HAP-1 (cell line): ENCODE measurements around the gene ZNF585A.
A peak's percentile ranks its signal among the peaks of the same experiment; 100 is the strongest.
"Not testable (repeated sequence)": the region's sequence is repeated elsewhere in the genome, so short reads cannot be mapped to it uniquely, and the experiment has no call there.

ENCODE experiments used
- DNase-seq, 2 experiments: peaks; one replicate each; pipeline ENCODE4 v3.0.0-alpha.2; 2016 to 2020; ENCODE audit warnings: low spot score in 2 of 2
- H3K27me3 ChIP-seq: fragments of 250-450 bp; sonication (Bioruptor Pico); 2 replicates; pipeline ENCODE4 v1.5.1; 2020; ENCODE audit warnings: low read depth, mild to moderate bottlenecking, moderate library complexity
- H3K36me3 ChIP-seq: fragments of 250-450 bp; sonication (Bioruptor Pico); replicated peaks from 2 replicates; pipeline ENCODE4 v1.5.1; 2020; ENCODE audit warnings: mild to moderate bottlenecking
- H3K4me1 ChIP-seq: fragments of 250-450 bp; sonication (Bioruptor Pico); 2 replicates; pipeline ENCODE4 v1.5.1; 2020; ENCODE audit warnings: mild to moderate bottlenecking
- H3K4me3 ChIP-seq: fragments of 250-450 bp; sonication (Bioruptor Pico); 2 replicates; pipeline ENCODE4 v1.5.1; 2020; ENCODE audit warnings: mild to moderate bottlenecking, moderate library complexity
- H3K9me3 ChIP-seq: fragments of 250-450 bp; sonication (Bioruptor Pico); 2 replicates; pipeline ENCODE4 v1.5.1; 2020; ENCODE audit warnings: mild to moderate bottlenecking, moderate library complexity
- in situ Hi-C: fragments of 300-500 bp; cut with MboI; formaldehyde crosslinking; loops from 3 replicates; pipeline ENCODE4 v1.14.3; 2020; ENCODE audit warnings: low sequenced_read_pairs, inconsistent platforms, mixed read lengths

ZNF585A gene

GRCh38 chr19:37172368-37173366, at the start of gene ZNF585A:
Gene ZNF585A (minus strand): TSS chr19:37172695. CDS start chr19:37169910, 2,785 bp downstream.
- Histone ChIP-seq H3K4me3 (peak within 1 kb of the TSS; percentile 69), H3K4me1 (peaks cover 2% of the 10 kb centered on the region; the same call in 1 of the 2 replicates), H3K36me3 (no peaks in the 10 kb centered on the region), H3K9me3 (peaks cover 6% of the 10 kb centered on the region; the same call in 1 of the 2 replicates), H3K27me3 (no peaks in the 10 kb centered on the region)
- in situ Hi-C loops, result no loop called here
- peak; percentile 92 to 97 for DNase-seq

DNA sequence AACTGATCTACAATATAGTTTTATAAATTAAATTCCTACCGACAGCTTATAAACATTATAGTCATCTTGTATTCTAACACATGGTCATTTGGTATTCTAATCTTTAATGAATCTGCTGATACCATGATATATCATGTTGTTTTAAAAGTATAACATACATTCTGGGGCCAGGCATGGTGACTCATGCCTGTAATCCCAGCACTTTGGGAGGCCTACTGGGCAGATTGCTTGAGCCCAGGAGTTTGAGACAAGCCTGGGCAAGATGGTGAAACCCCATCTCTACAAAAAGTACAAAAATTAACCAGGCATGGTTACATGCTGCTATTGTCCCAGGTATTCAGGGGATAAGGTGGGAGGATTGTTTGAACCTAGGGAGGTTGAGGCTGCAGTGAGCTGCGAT, 48.6 kb upstream of the ZNF585A start:
- Histone ChIP-seq H3K4me1 (no peaks in the 10 kb centered on the region), H3K27me3 (no peaks in the 10 kb centered on the region), H3K36me3 (peaks cover 2% of the 10 kb centered on the region), H3K9me3 (no peaks in the 10 kb centered on the region), H3K4me3 (no peak overlapping the region)
- in situ Hi-C loops, result no loop called here
- DNase-seq, result no peak

DNA sequence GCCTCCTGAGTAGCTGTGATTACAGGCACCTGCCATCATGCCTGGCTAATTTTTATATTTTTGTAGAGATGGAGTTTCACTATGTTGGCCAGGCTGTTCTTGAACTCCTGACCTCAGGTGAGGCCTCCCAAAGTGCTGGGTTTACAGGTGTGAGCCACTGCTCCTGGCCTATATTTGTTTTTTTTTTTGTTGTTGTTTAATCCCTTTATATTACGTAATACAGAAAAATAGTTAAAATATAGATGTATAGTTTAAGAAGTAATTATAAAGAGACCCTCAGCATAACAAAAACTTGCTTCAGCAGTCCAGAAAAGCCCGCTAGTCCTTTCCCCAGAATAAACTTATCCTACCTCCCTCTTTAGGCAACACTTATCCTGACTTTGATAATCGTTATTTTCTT, 47.9 kb upstream of the ZNF585A start:
- no peak overlapping the region for H3K4me3 ChIP-seq
- no peak for DNase-seq
- no peaks in the 10 kb centered on the region for H3K9me3 ChIP-seq
- H3K27me3 ChIP-seq, result no peaks in the 10 kb centered on the region
- no peaks in the 10 kb centered on the region; the same call in none of the 2 replicates for H3K36me3 ChIP-seq
- no peaks in the 10 kb centered on the region for H3K4me1 ChIP-seq
- in situ Hi-C loops, result no loop called here

GRCh38 chr19:37218592-37218935, 46.1 kb upstream of the ZNF585A start:
- DNase-seq, result no peak
- in situ Hi-C loops, result no loop called here
- no peaks in the 10 kb centered on the region for H3K27me3 ChIP-seq
- H3K9me3 ChIP-seq, result no peaks in the 10 kb centered on the region
- H3K4me1 ChIP-seq, result no peaks in the 10 kb centered on the region
- peak overlapping the region; percentile 84 for H3K4me3 ChIP-seq
- no peaks in the 10 kb centered on the region; the same call in 1 of the 2 replicates for H3K36me3 ChIP-seq

DNA sequence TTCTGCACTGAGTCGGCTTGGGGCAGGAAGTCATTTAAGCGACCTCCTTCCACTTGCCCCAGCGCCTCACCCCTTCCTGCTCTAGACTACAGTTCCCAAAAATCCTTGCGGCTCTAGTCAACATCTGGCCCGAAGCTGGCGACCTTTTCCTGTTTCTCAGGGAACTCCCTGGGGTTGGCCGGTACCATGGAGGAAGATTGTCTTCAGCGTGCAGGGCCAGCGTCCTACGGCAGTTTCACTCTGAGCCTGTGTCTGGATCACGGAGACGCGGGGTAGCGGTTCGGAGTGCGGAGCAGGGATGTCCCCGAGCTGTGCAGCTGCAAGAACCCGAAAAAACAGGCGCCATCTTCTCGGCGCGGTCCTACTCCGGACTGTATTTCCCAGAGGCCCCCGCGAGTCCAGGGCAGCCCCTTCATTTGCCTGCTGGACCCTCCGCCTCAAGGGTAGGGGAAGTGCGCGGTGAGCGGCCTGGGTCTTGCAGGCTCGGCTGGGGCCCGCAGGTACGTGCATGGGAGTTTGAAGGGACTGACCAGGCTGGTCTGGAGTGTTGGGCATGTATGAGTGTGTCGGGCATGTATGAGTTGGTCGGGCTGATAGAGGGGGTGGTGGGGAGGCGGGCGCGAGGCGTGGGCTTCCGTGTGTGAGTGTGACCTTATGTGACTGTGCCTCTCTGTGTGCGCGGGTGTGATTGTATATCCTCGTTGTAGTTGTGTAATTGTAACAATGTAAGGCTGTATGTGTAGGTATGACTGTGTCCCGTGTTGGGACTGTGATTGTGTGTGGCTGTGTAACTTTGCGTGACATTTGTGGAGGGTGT, 45.5 kb upstream of the ZNF585A start, which contains the start of gene ZNF383:
TSS of gene ZNF383 (plus strand) at position 440 of the 817 bp plus-strand sequence. CDS start 12,240 bp downstream, outside the sequence.
- Histone ChIP-seq H3K27me3 (no peaks in the 10 kb centered on the region), H3K4me1 (no peaks in the 10 kb centered on the region), H3K36me3 (no peaks in the 10 kb centered on the region; the same call in 1 of the 2 replicates), H3K9me3 (no peaks in the 10 kb centered on the region), H3K4me3 (peak within 1 kb of the TSS; percentile 84)
- DNase-seq, result peak; percentile 87 to 94
- in situ Hi-C loops, result no loop called here

- Histone ChIP-seq H3K4me3 (peak overlapping the region; percentile 84), H3K9me3 (no peaks in the 10 kb centered on the region), H3K36me3 (no peaks in the 10 kb centered on the region; the same call in 1 of the 2 replicates), H3K4me1 (no peaks in the 10 kb centered on the region), H3K27me3 (no peaks in the 10 kb centered on the region)
- no peak for DNase-seq
- in situ Hi-C loops, result no loop called here
Observed at GRCh38 chr19:37217480-37217774, 44.9 kb upstream of the ZNF585A start.

GRCh38 chr19:37197768-37198167, 25.3 kb upstream of the ZNF585A start:
- H3K9me3 ChIP-seq, result no peaks in the 10 kb centered on the region; the same call in 1 of the 2 replicates
- H3K27me3 ChIP-seq, result no peaks in the 10 kb centered on the region
- no peak for DNase-seq
- H3K4me1 ChIP-seq, result no peaks in the 10 kb centered on the region
- in situ Hi-C loops, result no loop called here
- no peaks in the 10 kb centered on the region for H3K36me3 ChIP-seq
- H3K4me3 ChIP-seq, result no peak overlapping the region

DNA sequence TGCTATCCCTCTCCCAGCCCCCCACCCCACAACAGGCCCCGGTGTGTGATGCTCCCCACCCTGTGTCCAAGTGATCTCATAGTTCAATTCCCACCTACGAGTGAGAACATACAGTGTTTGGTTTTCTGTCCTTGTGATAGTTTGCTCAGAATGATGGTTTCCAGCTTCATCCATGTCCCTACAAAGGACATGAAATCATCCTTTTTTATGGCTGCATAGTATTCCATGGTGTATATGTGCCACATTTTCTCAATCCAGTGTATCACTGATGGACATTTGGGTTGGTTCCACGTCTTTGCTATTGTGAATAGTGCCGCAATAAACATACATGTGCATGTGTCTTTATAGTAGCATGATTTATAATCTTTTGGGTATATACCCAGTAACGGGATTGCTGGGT, 24.6 kb upstream of the ZNF585A start:
- H3K36me3 ChIP-seq, H3K4me1 ChIP-seq, H3K27me3 ChIP-seq, in situ Hi-C loops, H3K4me3 ChIP-seq, DNase-seq, H3K9me3 ChIP-seq: not testable (repeated sequence)

- H3K27me3 ChIP-seq, H3K36me3 ChIP-seq, DNase-seq, H3K4me1 ChIP-seq, H3K9me3 ChIP-seq, H3K4me3 ChIP-seq, in situ Hi-C loops: not testable (repeated sequence)
Observed at GRCh38 chr19:37195248-37195647, 22.8 kb upstream of the ZNF585A start.

DNA sequence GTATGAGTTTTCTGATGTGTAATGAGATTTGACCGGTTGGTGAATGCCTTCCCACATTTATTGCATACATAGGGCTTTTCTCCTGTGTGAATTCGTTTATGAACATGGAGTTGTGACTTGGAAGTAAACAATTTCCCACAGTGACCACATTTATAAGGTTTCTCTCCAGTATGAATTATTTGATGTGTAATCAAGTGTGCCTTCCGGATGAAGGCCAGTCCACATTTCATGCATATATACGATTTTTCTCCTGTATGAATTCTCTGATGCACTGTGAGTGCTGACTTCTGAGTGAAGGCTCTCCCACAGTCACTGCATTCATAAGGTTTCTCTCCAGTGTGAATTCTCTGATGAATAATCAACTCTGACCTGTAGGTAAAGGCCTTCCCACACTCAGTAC, 13.6 kb upstream of the ZNF585A start:
- H3K36me3 ChIP-seq, in situ Hi-C loops, H3K4me1 ChIP-seq, H3K9me3 ChIP-seq, DNase-seq, H3K4me3 ChIP-seq, H3K27me3 ChIP-seq: not testable (repeated sequence)

- Histone ChIP-seq H3K4me3 (no peak overlapping the region), H3K9me3 (no peaks in the 10 kb centered on the region), H3K27me3 (no peaks in the 10 kb centered on the region), H3K4me1 (no peaks in the 10 kb centered on the region), H3K36me3 (peaks cover 4% of the 10 kb centered on the region; the same call in 1 of the 2 replicates)
- in situ Hi-C loops, result no loop called here
- DNase-seq, result no peak
Observed at GRCh38 chr19:37165635-37166034, 6.9 kb downstream of the ZNF585A start.

GRCh38 chr19:37160153-37160552, 12.3 kb downstream of the ZNF585A start:
- Histone ChIP-seq H3K4me3 (no peak overlapping the region), H3K9me3 (0 out of 2 replicates have a peak, but pooled peaks cover 4% of the 10 kb centered on the region), H3K4me1 (no peaks in the 10 kb centered on the region), H3K36me3 (peaks cover 4% of the 10 kb centered on the region; the same call in 1 of the 2 replicates), H3K27me3 (no peaks in the 10 kb centered on the region)
- in situ Hi-C loops, result no loop called here
- no peak for DNase-seq

GRCh38 chr19:37148214-37148613, 24.3 kb downstream of the ZNF585A start:
- Histone ChIP-seq H3K4me1 (no peaks in the 10 kb centered on the region), H3K9me3 (peaks cover 11% of the 10 kb centered on the region; the same call in 1 of the 2 replicates), H3K4me3 (no peak overlapping the region), H3K36me3 (0 out of 2 replicates have a peak, but pooled peaks cover 2% of the 10 kb centered on the region), H3K27me3 (no peaks in the 10 kb centered on the region)
- in situ Hi-C loops, result no loop called here
- DNase-seq, result no peak
